HG03135 (cell line): ENCODE measurements around the gene HOXC11.

Experiments
- ATAC-seq: cut with Tn5 transposase; IDR thresholded peaks from one replicate; pipeline ENCODE4 v1.9.1; 2021; ENCODE audit warnings: mild to moderate bottlenecking, moderate library complexity; ENCODE audit not compliant: unreplicated experiment

HOXC11 gene

DNA sequence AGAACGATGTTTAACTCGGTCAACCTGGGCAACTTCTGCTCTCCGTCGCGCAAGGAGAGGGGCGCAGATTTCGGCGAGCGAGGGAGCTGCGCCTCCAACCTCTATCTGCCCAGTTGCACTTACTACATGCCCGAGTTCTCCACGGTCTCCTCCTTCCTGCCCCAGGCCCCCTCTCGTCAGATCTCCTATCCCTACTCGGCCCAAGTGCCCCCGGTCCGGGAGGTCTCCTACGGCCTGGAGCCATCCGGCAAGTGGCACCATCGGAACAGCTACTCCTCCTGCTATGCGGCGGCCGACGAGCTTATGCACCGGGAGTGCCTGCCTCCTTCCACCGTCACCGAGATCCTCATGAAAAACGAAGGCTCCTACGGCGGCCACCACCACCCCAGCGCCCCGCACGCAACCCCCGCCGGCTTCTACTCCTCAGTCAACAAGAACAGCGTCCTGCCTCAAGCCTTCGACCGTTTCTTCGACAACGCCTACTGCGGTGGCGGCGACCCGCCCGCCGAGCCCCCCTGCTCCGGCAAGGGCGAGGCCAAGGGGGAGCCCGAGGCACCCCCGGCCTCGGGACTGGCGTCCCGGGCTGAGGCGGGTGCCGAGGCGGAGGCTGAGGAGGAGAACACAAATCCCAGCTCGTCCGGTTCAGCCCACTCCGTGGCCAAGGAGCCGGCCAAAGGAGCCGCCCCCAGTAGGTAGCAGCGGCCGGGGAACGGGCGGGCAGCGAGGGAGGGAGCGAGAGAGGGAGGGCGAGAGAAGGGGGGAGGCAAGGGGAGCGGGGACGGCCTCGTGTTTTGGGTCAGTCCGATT, 513 bp downstream of the HOXC11 start:
- ATAC-seq, result no peak

DNA sequence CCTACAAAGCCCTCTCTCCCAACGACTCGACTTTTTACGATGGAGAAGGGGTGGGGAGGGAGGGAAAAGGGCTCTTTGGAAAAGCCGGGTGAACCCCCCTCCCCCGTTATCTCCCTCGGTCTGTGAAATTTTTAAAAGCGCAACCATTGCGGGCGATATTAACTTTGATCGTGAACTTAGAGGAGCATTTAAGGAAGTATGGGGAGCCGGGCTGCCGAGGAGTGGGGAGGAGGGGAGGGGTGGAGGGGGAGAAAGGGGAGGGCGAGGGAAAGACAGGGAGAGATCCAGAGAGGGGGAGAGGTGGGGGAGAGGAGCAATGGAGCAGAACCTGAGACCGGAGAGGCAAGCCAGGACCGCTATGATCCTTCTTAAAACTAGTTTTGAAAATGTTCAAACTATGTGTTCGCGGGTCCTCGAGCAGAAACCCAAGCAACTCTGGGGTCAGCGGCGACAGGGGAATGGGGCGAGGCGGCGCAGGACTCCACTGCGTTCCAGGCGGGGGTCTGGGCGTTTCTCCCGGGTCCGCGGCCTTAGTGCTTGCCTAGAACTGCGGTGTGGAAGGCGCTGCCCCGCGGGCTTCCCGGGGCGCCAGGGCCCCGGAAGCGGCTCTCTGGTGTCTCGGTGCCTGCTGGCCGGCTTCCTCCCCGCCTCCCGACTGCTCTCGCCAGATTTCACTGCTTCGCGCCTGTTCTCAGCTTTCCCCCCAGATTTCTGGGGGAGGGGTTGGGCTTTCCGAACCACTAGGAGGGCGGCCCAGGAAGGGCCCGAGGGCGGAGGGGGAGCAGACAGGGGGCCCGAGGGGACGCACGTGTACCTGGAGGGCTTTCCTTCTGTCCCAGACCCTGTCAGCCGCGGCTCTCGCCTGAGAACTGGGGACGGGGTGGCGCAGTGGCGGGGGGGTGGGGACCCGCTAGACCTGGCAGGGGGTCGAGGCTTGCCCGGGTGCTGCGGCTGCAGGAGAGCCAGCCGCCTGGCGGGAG, 1.4 kb downstream of the HOXC11 start, which contains the start of gene HOTAIR:
HOTAIR (minus strand) TSS at position 871 of the 980 bp plus-strand sequence.
- ATAC-seq, result no peak

DNA sequence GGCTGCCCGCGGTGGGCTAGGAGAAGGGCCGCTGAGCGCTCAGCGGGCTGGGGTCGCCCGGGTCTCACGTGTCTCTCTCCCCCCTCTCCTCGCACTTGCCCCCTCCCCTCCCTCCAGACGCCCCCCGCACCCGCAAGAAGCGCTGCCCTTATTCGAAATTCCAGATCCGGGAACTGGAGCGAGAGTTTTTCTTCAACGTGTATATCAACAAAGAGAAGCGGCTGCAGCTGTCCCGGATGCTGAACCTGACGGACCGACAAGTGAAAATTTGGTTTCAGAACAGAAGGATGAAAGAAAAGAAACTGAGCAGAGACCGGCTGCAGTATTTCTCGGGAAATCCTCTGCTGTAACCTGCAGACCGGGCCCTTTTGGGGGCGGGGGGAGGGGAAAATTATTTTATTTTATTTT, 2.1 kb downstream of the HOXC11 start:
- ATAC-seq, result no peak

DNA sequence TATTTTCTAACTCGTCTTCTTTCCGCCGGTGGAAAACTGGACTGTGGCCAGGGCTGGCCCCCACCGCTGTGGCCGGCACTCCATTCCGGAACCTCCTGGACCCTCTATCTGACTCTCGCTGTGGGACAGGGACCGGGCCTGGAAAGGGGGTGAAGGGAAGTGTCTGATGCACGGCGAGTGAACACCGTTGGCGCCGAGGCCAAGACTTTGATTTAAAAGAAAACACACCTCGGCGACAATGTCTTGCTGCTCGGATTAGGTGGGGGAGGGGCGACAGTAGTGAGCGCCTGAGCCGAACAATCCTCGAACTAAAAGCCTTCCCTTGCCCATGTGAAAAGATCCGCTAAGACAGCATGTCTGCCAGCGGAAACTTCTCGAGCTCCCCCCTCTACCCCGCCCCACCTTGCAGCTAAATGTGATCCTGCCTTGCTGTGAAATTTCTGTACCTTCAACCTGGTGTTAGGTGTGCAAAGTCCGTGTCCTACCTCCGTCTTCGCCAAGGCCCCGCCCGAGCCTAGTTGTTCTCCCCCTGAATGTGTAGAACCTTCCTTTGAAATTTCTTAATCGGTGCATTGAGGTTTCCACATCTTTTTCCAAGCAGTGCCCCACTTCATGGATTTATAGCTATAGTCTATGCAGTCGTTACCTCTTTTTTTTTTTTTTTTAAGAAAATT, 2.7 kb downstream of the HOXC11 start:
- ATAC-seq, result no peak

DNA sequence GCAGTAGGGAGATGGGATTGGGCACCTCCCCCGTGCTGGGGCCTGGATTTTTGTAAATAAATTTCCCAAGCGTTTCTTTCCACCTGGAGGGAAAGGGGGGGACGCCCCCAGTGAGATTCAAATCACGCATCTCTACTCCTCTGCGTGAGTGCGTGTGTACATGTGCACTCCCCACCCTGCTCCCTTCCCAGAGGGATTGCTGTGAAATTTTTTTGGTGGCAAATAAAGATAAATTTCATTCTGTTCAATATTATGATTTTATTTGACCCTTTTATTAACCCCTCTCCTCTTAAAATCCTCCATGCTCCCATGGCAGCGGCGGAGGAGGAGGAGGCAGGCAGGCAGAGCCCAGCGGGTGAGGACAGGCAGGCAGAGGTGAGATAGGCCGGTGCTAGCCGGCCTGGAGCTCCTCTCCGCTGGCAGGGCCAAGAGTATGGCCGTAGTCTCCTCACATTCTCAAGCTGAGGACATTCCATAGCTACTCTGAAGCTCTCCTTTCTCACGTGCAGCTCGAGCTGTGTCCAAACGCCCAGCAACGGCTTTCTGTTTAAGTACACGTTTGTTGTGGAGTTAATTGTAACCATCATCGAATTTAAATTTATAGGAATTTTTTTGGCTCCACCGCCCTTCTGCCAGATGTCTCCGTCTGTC, 3.4 kb downstream of the HOXC11 start:
- no peak for ATAC-seq

DNA sequence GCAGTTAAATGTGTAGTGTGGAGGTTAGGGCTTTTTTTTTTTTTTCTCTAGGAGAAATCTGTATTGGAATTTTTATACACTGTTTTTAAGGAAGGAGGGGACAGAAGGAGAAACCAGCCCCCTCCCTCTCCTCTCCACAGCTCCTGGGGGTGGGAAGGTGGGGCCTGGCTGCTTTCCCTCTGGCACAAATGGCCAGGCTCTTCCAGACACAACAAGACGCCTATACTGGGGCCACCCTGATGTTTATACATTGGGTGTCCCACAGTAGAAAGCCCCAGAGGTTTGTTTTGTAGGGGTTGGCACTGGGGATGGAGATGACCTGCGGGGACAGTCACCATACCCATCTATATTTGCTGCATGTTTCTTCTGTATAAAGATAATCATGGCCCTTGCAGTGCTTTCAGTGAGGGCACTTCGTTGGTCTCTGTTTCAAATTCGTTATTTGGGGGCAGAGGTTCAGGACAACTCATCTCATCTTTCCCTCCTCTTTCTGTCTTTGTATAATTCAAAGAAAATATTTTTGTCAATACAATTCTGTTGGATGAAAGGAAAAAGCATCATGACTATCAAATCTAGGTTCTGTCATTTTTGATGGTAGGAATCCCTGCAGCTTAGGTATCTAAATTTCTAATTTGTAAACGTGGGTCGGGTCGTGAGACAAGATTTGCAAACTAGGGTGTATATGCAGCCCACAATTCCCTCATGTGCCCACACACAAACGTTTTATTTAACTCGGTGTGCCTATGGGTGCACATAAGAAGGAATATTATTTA, 4.1 kb downstream of the HOXC11 start:
- ATAC-seq, result no peak

DNA sequence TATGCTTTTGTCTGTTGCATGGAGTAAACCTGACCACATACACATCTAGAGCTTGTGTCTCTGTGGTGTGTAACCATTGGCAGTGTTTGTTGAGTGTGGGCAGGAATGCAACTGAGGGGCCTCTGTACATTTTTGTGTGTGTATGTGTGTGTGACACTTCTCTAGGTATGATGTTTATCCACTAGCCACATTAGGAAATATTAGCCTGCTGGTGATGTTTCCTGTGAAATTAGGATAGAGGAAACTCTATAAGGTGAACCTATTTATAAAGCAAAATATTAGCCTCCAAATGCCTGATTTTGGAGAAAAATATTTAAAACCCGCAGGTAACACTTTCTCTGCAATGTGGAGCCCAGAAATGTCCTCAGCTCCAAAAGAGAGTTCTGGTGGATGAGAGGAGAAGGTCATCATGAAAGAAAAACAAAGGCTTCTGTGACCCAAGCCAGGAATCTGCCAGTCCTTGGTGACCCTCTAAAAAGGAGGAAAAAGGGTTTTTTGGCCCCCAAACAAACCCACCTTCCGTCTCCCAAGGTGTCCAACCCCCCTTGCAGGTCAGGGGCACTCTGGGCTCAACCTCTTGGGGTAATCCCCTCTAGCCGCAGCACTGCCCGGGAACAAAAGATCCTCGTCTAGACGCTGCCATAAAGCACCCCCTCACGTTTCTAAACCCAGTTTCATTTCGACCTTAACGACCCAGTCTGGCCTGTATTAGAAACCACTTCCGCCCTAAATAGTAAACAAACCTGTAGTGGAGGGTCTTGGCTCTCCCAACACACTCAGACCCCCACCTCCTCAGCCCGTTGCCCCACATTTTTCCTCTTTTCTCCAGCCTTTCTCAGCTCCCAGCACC, 4.9 kb downstream of the HOXC11 start:
- no peak for ATAC-seq

DNA sequence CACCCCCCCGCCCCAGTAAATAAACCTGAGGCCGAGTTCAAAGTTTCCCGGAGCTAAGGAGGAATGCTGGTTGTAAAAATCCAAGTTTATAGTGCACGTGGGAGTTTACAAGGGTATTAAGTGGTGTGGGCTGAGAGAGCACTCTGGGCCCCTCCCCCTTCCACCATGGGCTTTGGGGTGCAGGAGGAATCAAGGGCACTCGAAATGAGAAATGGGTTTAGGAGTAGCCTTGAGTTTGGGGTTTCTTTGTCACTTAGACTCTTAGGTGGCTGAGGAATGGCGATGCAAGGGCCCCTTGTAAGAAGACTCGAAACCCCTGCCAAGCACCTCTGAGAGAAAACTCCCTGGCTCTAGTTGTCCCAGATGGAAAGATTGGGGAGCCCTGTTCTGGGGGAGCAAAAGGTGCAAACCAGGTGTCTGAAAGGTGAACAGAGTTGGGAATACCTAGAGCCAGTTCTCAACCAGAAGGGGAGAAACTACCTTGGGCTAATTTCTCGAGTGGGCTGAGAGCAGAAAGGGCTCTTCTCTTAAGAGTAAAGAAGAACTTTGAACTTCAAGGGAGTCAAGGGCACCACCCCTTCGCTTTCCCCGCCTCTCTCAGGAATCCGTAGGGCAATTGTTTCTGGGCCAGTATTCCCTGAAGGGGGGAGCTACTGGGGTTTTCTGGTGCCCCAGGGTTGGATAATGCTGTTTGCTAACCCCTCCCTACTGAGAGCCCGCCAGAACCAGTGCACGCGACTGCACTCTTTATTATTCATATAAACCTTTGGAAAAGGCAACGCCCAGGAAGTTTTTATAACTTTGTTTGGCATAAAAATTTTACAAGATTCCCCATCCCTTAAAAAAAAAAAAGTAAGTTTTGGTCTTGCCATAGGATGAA, 5.8 kb downstream of the HOXC11 start:
- ATAC-seq, result no peak

DNA sequence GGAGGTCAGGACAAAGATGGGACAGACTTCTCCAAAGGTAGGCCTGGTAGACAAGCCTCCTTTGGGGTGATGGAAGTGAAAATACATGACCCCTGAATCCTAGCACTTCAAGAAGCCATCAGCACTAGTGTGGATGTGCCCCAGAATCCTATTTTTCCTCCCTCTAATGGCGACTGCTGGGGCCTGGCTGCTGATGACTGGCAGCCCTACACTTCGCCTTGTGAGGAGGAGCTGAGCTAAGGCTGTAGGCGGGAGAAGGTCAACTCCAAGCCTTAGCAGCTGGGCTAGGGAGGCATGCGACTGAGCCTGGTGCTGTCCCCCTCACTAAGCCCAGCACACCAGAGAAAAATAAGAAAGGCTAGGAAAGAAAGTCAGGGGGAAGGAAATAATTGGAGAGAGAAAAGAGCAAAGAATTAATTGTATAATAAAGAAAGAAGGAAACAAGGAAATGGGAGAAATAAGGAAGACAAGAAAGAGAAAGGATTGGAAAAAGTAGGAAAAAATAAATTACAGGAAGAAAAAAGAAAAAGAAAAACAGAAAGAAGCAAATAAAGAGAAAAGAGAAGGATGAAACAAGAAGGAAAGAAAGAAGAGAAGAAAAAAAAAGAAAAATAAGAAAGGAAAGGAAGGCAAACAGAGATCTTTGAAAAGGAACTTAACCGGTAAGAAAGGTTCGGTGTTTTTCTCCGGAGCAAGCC, 7.3 kb downstream of the HOXC11 start:
- no peak for ATAC-seq

DNA sequence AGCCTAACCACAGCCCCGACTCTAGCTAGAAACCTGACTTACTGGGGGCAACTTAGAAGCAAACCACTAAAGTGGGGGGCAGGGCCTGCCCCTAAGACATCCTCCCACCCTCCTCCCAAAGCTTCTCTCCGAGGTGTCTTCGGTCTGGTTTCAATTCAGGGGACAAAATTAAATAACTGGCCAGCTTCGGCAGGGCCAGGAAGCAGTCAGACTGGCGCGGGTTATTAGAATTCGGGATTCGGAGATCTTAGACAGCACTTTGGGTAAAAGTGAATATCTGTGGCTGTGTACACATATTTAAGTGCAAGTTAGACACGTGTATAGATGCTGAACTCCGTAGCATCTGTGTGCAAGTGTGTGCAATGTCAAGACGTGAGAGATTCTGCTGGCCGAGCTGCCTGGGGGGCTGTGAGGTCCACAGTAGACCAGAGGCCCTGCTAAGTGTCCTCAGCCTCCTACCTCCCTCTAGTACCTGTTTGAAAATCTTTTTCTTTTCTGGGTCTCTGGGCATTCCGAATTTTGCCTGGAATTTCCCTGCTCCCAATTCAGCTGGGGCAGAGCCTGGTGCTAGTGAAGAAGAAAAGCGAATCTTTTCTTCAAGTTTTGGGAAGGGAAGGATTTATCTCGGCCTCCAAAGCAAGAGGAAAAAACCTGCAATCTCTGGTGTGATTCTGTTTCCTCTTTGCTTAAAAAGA, 8.0 kb downstream of the HOXC11 start:
- no peak for ATAC-seq

DNA sequence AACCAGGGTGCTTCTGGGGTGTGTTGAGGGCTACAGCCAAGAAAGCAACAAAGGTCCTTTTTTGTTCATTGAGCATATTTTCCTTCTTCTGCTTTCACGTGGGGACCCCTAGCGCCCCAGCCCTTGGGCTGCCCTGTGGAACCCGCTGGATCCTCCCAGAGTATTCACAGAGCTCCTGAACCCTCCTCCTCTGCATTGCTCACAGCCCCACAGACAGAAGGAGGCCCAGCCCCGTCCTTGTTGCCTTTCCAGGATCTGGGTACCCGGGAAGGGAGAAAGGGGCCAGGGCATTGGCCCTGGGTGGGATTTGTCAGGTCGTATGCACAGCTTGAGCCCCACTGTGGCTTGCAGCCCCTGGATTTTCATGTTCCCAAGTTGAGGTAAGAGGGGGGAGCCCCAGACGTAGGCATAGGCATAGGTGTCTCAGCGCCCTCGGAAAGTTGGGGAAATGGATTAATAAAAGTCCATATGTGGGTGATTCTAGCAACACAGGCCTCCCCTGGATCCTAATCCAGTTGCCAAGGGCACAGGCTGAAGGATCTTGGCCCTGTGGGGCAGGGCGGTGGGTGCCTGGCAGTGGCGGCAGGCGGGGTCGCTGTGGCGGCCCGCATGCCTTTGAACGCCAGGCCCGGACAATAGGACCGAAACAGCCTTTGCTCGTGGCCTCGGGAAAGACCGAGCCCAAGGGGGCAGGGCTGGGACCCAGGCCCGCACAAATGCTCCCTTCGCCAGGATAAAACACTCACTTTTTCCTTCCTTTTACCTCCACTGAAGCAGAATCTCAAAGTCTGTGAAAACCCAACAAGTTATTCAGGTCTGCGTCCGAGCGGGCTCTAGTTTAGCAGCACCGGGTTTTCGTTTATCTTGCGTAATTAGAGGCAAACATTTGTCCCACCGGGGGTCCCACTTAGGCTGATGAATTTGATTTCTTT, 9.0 kb downstream of the HOXC11 start:
- no peak for ATAC-seq

DNA sequence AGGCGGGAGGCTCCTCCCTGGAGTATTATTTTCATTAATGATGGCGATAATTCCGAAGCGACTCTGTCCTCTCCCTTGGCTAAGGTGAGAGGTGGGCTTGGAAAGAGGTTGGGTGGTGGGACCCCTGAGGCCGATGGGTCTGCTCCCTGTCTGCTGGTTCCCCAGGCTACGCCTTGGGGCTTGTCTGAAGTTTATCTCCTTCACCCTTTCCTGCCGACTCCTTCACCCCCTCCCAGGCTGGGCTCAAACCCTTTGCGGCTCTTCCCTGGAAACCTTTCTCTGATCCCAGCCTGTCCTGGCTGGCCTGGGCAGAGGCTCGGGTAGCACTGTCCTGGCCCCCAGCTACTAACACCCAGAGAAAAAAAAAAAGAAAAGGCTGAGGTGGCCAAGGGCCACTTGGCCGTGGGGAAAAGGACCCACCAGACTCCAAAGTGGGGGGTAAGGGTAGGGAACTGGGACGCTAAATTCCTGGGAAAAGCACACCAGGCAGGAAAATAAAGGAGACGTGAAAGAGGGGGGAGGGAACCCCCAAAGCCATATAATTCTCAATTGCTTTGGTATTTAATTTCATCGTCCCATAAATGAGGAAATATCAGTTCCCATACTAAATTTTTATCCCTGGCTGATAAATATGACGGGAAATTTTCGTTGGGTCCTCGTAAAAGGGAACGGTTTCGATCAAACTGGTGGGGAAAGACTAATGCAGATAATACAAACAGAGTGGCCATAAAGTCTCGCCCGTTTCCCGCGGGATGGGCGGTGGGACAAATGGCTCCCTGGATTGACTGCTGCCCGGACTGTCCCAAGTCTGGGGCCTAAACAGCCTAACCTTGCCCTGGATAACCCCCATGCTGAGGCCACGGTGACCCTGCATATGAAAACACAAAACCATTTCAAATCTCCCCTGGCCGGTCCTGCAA, 10.0 kb downstream of the HOXC11 start:
- ATAC-seq, result no peak

DNA sequence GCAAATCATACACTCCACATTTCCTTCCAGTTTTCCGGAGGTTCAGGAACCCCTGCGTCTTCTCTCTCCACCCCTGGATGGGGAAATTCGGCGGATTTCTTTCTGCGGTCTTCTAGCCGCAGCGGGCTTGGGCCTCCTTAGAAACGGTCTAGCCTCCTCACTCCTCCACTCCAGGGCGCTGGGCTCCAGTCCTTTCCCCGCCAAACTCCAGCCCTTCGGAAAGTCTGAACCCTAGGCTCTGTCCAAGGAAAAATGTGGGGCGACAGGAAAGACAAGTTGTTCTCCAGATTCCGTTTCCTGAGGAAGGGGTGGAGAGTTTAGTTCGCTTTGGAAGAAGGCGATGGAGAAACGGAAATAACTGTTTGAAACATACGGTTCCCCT, 10.6 kb downstream of the HOXC11 start:
- ATAC-seq, result no peak

DNA sequence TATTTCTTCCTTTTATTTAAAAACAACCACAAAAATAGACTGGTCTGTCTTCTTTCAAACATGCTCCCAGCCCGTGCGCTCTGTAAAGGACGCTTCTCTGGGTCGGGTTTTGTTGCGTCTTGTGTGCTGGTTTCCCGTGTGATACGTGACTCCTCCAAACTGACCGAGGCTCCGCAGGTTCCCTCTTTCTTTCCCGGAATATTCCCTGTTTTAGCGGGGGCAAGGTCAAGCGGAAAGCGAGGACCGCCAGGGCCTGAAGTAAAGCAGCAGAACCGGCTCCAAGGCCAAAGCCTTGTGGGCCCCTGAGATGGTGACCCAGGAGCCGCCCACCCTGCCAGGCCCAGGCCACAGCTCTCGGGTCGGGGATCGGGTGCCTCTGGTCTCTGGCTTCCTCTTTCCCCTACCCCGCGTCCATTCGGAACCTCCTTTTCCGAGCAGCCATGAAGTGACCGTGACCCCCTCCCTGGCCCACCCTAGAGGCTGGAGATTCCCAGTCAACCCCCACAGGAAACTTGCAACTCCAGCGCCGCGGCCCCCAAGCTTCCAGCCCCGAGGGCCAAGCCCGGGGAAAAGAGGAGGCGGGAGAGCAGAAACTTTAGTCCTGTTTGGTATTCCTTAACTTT, 11.1 kb downstream of the HOXC11 start:
- ATAC-seq, result no peak
